Astrocyte (in vitro differentiated cells and primary cell): ENCODE data around the gene C5orf63. TPM values are rescaled to one million over a fixed set of nuclear protein-coding genes. Genes with fewer than 3 reads are reported as not detected.

Experiments
- DNase-seq: peaks from one replicate; pipeline ENCODE4 v3.0.0-alpha.2; 2010; ENCODE audit warnings: low read depth
- FAIRE-seq: peaks from 2 replicates; lab custom pipeline; 2011; peaks lifted over from hg19 to GRCh38; lab: Jason Lieb, UNC
- H2AFZ ChIP-seq: 2 replicates; pipeline ENCODE4 v1.6.0; 2012; ENCODE audit warnings: low read depth, low read length, inconsistent platforms
- H3K27ac ChIP-seq: 2 replicates; pipeline ENCODE4 v1.5.1; 2011; ENCODE audit warnings: low read depth, low read length, inconsistent platforms
- H3K27me3 ChIP-seq: 2 replicates; pipeline ENCODE4 v1.6.0; 2011; ENCODE audit warnings: low read length, inconsistent platforms; ENCODE audit not compliant: insufficient read depth
- H3K36me3 ChIP-seq: 2 replicates; pipeline ENCODE4 v1.5.1; 2011; ENCODE audit warnings: low read length, inconsistent platforms; ENCODE audit not compliant: insufficient read depth
- H3K4me1 ChIP-seq: 2 replicates; pipeline ENCODE4 v1.5.1; 2011; ENCODE audit warnings: low read length, inconsistent platforms; ENCODE audit not compliant: insufficient read depth
- H3K4me2 ChIP-seq: 2 replicates; pipeline ENCODE4 v1.6.0; 2012; ENCODE audit warnings: low read length, inconsistent platforms
- H3K4me3 ChIP-seq: 2 replicates; pipeline ENCODE4 v1.5.1; 2011; ENCODE audit warnings: low read depth, mild to moderate bottlenecking, low read length, inconsistent platforms; ENCODE audit not compliant: insufficient read depth
- H3K79me2 ChIP-seq: 2 replicates; pipeline ENCODE4 v1.6.0; 2012; ENCODE audit warnings: mild to moderate bottlenecking, low read length, inconsistent platforms; ENCODE audit not compliant: insufficient read depth
- H3K9ac ChIP-seq: 2 replicates; pipeline ENCODE4 v1.6.0; 2012; ENCODE audit warnings: mild to moderate bottlenecking, low read length, inconsistent platforms
- H3K9me3 ChIP-seq: 2 replicates; pipeline ENCODE4 v1.5.1; 2012; ENCODE audit warnings: low read depth, mild to moderate bottlenecking, low read length, inconsistent platforms; ENCODE audit not compliant: insufficient read depth
- H4K20me1 ChIP-seq: 2 replicates; pipeline ENCODE4 v1.6.0; 2012; ENCODE audit warnings: low read length, inconsistent platforms; ENCODE audit not compliant: insufficient read depth
- H3K27ac Mint-ChIP-seq: one replicate; pipeline ENCODE4 v1.8.0; 2021; ENCODE audit warnings: mild to moderate bottlenecking, mixed read lengths; ENCODE audit not compliant: unreplicated experiment
- H3K27me3 Mint-ChIP-seq: one replicate; pipeline ENCODE4 v1.8.0; 2021; ENCODE audit warnings: low read depth, mixed read lengths; ENCODE audit not compliant: unreplicated experiment
- H3K36me3 Mint-ChIP-seq: one replicate; pipeline ENCODE4 v1.8.0; 2021; ENCODE audit warnings: low read depth, mixed read lengths; ENCODE audit not compliant: unreplicated experiment
- H3K4me1 Mint-ChIP-seq: one replicate; pipeline ENCODE4 v1.8.0; 2021; ENCODE audit warnings: low read depth, mixed read lengths; ENCODE audit not compliant: unreplicated experiment
- H3K4me3 Mint-ChIP-seq: one replicate; pipeline ENCODE4 v1.8.0; 2021; ENCODE audit warnings: mild to moderate bottlenecking, moderate library complexity, mixed read lengths; ENCODE audit not compliant: unreplicated experiment
- H3K9me3 Mint-ChIP-seq: one replicate; pipeline ENCODE4 v1.8.0; 2021; ENCODE audit warnings: mild to moderate bottlenecking, mixed read lengths; ENCODE audit not compliant: unreplicated experiment
- EZH2 ChIP-seq: IDR thresholded peaks from 2 replicates; pipeline ENCODE4 v1.6.1; 2012; ENCODE audit warnings: mild to moderate bottlenecking, low read length, inconsistent platforms; ENCODE audit not compliant: insufficient read depth
- total RNA-seq: library from RNA; stranded (reverse); gene quantifications from 2 replicates; pipeline ENCODE4 v1.2.1, GENCODE V29; 2021
- TF ChIP-seq, protein P1 (sequence below): IDR thresholded peaks from 2 replicates; pipeline ENCODE4 v1.5.1; 2011; ENCODE audit warnings: low read depth, mild to moderate bottlenecking, inconsistent platforms, low read length, moderate library complexity; ENCODE audit not compliant: insufficient read depth

C5orf63 gene
- total RNA-seq, 1 donor from 2014 or later: 0.36 TPM

DNA sequence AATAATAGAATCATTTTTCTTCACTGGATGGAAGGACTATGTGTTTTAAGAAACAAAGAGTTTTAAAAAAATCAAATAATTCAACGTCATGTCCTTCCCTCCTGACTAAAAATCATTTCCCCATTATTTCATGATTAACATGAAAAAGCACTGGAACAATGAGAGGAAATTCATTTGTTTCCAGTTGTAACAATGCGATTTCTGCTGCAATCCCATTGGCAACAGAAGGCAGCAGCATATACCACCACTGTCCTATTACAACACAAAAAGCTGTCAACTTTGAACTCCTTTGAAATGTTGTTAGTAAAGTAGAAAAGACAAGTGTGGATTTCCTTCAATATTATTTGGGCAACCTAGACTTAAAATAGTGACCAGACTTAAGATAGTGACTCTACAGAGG, 3.1 kb downstream of the C5orf63 start:
- Mint-ChIP-seq H3K27ac (no peak overlapping the region), H3K4me1 (peaks cover 21% of the 10 kb centered on the region), H3K9me3 (peaks cover 1% of the 10 kb centered on the region), H3K36me3 (no peaks in the 10 kb centered on the region), H3K4me3 (no peak overlapping the region), H3K27me3 (peaks cover 6% of the 10 kb centered on the region)
- Histone ChIP-seq H3K27me3 (no peaks in the 10 kb centered on the region), H3K4me3 (no peak overlapping the region), H3K27ac (no peak overlapping the region), H3K4me1 (peaks cover 5% of the 10 kb centered on the region), H3K36me3 (no peaks in the 10 kb centered on the region), H3K4me2 (no peak overlapping the region), H3K9me3 (no peaks in the 10 kb centered on the region), H2AFZ (no peak overlapping the region), H4K20me1 (no peaks in the 10 kb centered on the region), H3K9ac (no peak overlapping the region), H3K79me2 (no peaks in the 10 kb centered on the region)
- DNase-seq (no peak), FAIRE-seq (no peak)
- TF ChIP-seq, protein P1, sequence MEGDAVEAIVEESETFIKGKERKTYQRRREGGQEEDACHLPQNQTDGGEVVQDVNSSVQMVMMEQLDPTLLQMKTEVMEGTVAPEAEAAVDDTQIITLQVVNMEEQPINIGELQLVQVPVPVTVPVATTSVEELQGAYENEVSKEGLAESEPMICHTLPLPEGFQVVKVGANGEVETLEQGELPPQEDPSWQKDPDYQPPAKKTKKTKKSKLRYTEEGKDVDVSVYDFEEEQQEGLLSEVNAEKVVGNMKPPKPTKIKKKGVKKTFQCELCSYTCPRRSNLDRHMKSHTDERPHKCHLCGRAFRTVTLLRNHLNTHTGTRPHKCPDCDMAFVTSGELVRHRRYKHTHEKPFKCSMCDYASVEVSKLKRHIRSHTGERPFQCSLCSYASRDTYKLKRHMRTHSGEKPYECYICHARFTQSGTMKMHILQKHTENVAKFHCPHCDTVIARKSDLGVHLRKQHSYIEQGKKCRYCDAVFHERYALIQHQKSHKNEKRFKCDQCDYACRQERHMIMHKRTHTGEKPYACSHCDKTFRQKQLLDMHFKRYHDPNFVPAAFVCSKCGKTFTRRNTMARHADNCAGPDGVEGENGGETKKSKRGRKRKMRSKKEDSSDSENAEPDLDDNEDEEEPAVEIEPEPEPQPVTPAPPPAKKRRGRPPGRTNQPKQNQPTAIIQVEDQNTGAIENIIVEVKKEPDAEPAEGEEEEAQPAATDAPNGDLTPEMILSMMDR: no peak
- TF ChIP-seq EZH2: no peak

DNA sequence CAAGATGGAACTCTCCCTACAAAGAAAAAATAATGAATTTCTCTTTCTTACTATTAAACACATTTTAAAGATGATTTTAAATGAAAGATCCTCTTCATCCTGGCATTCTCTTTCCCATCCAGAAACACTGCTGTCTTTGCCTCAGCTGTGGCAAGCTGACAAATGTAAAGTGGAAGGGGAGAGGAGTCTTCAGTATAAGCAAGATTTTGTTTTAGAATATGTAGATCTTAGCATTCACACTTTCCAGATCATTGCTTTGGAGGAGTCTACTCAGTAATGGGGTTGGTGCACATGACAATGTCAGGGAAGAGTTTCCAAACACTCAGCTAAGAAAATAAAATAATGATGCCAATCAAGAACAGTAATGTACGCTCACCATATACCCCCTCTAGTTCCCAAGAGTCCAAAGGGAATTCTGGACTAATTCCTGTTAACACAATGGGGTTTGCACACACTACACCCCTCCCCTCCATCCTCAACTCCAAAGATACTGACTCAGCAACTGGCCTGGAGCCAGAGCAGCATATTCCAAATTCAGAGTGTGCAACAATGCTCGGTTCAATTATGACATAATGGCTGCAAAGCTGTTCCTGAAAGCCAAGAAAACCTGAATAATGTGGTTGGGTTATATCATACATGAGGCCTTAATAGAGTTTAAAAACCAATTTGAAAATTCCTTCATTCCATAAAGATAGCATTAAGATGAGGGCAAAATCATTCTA, 4.6 kb downstream of the C5orf63 start:
- FAIRE-seq (no peak), DNase-seq (peak; percentile 78)
- H3K36me3 ChIP-seq: no peaks in the 10 kb centered on the region
- no peak overlapping the region for H3K27ac Mint-ChIP-seq
- no peak overlapping the region for H3K4me2 ChIP-seq
- no peak overlapping the region for H3K9ac ChIP-seq
- peaks cover 16% of the 10 kb centered on the region for H3K4me1 Mint-ChIP-seq
- H3K4me3 Mint-ChIP-seq: no peak overlapping the region
- peaks cover 1% of the 10 kb centered on the region for H3K9me3 Mint-ChIP-seq
- TF ChIP-seq, protein P1: no peak
- TF ChIP-seq EZH2: no peak
- H3K27ac ChIP-seq: no peak overlapping the region
- no peaks in the 10 kb centered on the region for H3K9me3 ChIP-seq
- no peaks in the 10 kb centered on the region for H4K20me1 ChIP-seq
- H2AFZ ChIP-seq: no peak overlapping the region
- H3K4me3 ChIP-seq: no peak overlapping the region
- H3K27me3 ChIP-seq: no peaks in the 10 kb centered on the region
- H3K79me2 ChIP-seq: no peaks in the 10 kb centered on the region
- no peaks in the 10 kb centered on the region for H3K36me3 Mint-ChIP-seq
- peaks cover 4% of the 10 kb centered on the region for H3K27me3 Mint-ChIP-seq
- peaks cover 5% of the 10 kb centered on the region for H3K4me1 ChIP-seq

DNA sequence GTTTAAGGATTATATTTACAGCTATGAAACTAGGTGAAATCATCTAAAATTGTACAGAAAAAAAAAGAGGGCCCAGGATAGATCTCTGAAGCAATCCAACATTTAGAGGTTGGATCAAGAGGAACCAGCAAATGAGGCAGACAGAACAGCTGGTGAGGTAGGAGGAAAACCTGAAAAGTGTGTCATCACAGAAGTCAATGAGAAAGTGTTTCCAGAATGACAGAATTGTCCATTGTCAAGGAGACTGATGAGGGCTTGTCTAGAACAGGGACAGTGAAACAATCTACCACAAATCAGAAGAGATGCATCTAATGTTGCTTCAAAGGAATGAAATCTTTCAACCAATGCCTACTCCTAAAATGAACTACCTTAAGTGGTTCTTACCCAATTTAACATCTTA, 6.6 kb downstream of the C5orf63 start:
- Histone ChIP-seq H3K27me3 (no peaks in the 10 kb centered on the region), H3K4me1 (peaks cover 5% of the 10 kb centered on the region), H3K4me3 (no peak overlapping the region), H3K9me3 (no peaks in the 10 kb centered on the region), H3K9ac (no peak overlapping the region), H2AFZ (no peak overlapping the region), H3K79me2 (no peaks in the 10 kb centered on the region), H3K27ac (no peak overlapping the region), H3K4me2 (no peak overlapping the region), H4K20me1 (no peaks in the 10 kb centered on the region), H3K36me3 (no peaks in the 10 kb centered on the region)
- Mint-ChIP-seq H3K9me3 (no peaks in the 10 kb centered on the region), H3K27me3 (no peaks in the 10 kb centered on the region), H3K36me3 (no peaks in the 10 kb centered on the region), H3K4me3 (no peak overlapping the region), H3K27ac (no peak overlapping the region), H3K4me1 (peaks cover 16% of the 10 kb centered on the region)
- FAIRE-seq: no peak
- DNase-seq: no peak
- TF ChIP-seq, protein P1: no peak
- no peak for TF ChIP-seq EZH2
